ENCODE results near the gene HAT1.

- TF ChIP-seq CTCF (IDR thresholded peaks at IDR 0.05) (no peak), REST (IDR thresholded peaks at IDR 0.05) (no peak)
Observed at GRCh38 chr2:171874517-171874916, 47.7 kb upstream of the HAT1 start.

Measured in A549 (cell line).